Measurements from ENCODE around the gene C1orf141.

C1orf141 gene

DNA sequence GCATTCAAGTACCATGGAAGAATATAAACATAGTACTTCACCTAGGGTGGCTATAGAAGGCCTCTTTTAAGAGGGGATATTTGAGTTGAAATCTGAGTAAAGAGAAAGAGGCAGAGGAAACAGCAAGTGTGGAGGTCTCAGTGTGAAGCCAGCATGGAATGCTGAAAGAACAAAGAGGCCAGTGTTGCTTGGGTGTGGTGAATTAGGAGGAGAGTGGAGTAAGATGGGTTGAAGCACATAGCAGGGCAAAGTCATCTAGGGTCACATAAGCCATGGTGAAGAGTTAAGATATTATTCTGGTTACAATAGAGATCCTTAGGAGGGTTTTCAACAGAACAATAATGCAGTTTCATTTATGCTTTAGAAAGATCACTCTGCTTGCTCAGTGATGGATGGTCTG is 37.5 kb downstream of the C1orf141 start:
- no peak for DNase-seq (ENCODE audit: extremely low spot score)
- TF ChIP-seq SUZ12 (IDR thresholded peaks at IDR 0.05) (no peak), LEF1 (IDR thresholded peaks at IDR 0.05; ENCODE audit: borderline replicate concordance) (no peak), SP1 (IDR thresholded peaks at IDR 0.05) (no peak)
- POLR2A ChIA-PET: no interaction called here
- CTCF ChIA-PET: no interaction called here

DNA sequence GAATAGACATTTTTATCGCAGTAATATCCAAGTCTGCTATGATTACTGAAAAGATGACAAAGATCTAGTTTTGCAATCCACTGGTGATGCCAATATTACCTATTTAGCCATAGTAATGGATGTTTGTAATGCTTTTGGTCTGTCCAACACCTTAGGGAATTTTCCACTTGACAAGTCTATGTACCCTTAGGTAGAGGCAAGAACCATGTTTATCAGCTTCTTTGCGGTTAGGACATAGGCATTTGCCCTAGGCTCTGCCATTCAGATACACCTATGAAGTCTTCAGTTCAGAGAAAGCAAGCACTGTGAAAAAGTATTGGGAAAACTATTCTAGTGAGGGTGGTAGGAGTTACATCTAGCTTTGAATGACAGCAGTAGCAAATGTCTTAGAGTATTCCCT is 40.6 kb downstream of the C1orf141 start:
- TF ChIP-seq NFRKB (IDR thresholded peaks at IDR 0.05) (no peak), TARDBP (IDR thresholded peaks at IDR 0.05) (no peak), FOXK2 (IDR thresholded peaks at IDR 0.05) (no peak), LEF1 (IDR thresholded peaks at IDR 0.05; ENCODE audit: borderline replicate concordance) (no peak), L3MBTL2 (conservative IDR thresholded peaks at IDR 0.05) (no peak), BHLHE40 (IDR thresholded peaks at IDR 0.05; ENCODE audit: borderline replicate concordance) (no peak), CTBP1 (IDR thresholded peaks at IDR 0.05; ENCODE audit: borderline replicate concordance) (no peak), SP1 (IDR thresholded peaks at IDR 0.05) (no peak)
- TF ChIP-seq, protein P1, sequence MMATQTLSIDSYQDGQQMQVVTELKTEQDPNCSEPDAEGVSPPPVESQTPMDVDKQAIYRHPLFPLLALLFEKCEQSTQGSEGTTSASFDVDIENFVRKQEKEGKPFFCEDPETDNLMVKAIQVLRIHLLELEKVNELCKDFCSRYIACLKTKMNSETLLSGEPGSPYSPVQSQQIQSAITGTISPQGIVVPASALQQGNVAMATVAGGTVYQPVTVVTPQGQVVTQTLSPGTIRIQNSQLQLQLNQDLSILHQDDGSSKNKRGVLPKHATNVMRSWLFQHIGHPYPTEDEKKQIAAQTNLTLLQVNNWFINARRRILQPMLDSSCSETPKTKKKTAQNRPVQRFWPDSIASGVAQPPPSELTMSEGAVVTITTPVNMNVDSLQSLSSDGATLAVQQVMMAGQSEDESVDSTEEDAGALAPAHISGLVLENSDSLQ (IDR thresholded peaks at IDR 0.05): no peak
- POLR2A ChIA-PET: no interaction called here
- DNase-seq (ENCODE audit: extremely low spot score): no peak
- CTCF ChIA-PET: no interaction called here

DNA sequence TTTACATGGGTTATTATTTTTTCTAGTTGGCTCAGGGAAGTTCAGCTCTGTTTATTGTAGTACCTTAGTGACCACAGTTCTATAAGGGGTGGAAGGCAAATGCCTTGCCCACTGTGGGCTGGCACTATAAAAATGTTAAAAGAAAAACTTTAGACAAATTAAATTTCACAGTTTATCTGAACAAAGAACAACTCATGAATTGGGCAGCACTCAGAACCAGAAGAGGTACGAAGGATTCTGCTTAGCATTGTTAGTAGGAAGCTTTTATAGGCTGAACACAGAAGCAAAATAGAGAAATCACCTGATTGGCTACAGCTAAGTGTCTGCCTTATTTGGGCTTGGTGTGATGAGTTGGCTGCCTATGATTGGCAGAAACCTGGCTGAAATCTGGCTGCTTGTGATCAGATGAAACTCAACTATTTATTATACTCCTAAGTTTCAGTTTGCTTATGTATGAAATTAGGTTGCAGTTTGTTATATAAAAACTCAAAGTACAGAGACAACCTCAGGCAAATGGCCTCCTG is 45.0 kb downstream of the C1orf141 start:
- TF ChIP-seq NFRKB (IDR thresholded peaks at IDR 0.05) (no peak), LEF1 (IDR thresholded peaks at IDR 0.05; ENCODE audit: borderline replicate concordance) (no peak), HDGF (IDR thresholded peaks at IDR 0.05; ENCODE audit: borderline replicate concordance) (no peak), ELF4 (IDR thresholded peaks at IDR 0.05) (no peak), BHLHE40 (IDR thresholded peaks at IDR 0.05; ENCODE audit: borderline replicate concordance) (no peak), FOXK2 (IDR thresholded peaks at IDR 0.05) (no peak), CTBP1 (IDR thresholded peaks at IDR 0.05; ENCODE audit: borderline replicate concordance) (no peak), SUZ12 (IDR thresholded peaks at IDR 0.05) (no peak), ZNF384 (IDR thresholded peaks at IDR 0.05) (no peak)
- CTCF ChIA-PET: interaction anchor here (0.6 kb wide), 1 partner anchor 53 kb away, joined by 3 read pairs; no protein-coding TSS in a partner anchor
- POLR2A ChIA-PET: no interaction called here
- DNase-seq (ENCODE audit: extremely low spot score): no peak

DNA sequence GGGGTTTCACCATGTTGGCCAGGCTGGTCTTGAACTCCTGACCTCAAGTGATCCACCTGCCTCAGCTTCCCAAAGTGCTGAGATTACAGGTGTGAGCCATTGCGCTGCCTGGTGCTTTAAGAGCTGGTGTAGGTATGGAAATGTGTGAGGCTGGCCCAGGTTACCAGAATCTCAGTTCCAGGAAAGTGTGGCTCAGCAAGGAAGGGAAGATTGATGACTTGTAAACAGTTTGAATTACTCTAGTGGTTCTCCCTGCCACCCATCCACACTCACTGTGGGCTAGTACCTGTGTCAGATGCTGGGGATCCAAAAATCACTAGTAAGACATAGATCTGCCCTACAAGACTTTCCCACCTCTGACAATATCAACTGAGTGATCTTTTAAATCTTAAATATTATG is 46.3 kb downstream of the C1orf141 start:
- CTCF ChIA-PET: no interaction called here
- POLR2A ChIA-PET: no interaction called here
- DNase-seq (ENCODE audit: extremely low spot score): no peak
- TF ChIP-seq L3MBTL2 (conservative IDR thresholded peaks at IDR 0.05) (no peak), ZNF384 (IDR thresholded peaks at IDR 0.05) (no peak), SP1 (IDR thresholded peaks at IDR 0.05) (no peak), CTBP1 (IDR thresholded peaks at IDR 0.05; ENCODE audit: borderline replicate concordance) (no peak), ARNT (IDR thresholded peaks at IDR 0.05) (no peak), SUZ12 (IDR thresholded peaks at IDR 0.05) (no peak), FOXA1 (IDR thresholded peaks at IDR 0.05) (no peak), LEF1 (IDR thresholded peaks at IDR 0.05; ENCODE audit: borderline replicate concordance) (no peak), BHLHE40 (IDR thresholded peaks at IDR 0.05; ENCODE audit: borderline replicate concordance) (no peak), NFRKB (IDR thresholded peaks at IDR 0.05) (no peak), TARDBP (IDR thresholded peaks at IDR 0.05) (no peak)

DNA sequence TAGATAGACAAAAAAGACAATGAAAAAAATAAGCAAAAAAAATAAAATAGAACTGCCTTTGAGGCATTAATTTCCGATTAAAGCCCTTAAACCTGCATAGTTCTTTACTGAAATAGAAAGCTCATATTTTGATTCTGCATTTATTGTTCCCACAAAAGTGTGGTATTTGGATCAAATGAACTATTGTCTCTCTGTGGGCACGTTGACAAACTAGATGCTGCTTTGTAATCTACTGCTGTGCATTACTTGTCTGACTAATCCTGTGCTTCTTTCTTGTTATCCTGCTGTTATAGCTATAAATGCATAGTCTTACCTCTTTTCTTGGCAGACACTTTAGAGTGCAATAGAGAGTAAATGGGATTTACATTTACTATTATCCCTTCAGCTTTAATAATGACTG is 49.4 kb downstream of the C1orf141 start:
- TF ChIP-seq ELF4 (IDR thresholded peaks at IDR 0.05) (no peak), SUZ12 (IDR thresholded peaks at IDR 0.05) (no peak), HDGF (IDR thresholded peaks at IDR 0.05; ENCODE audit: borderline replicate concordance) (no peak), TARDBP (IDR thresholded peaks at IDR 0.05) (no peak), SP1 (IDR thresholded peaks at IDR 0.05) (no peak), ARNT (IDR thresholded peaks at IDR 0.05) (no peak), FOXK2 (IDR thresholded peaks at IDR 0.05) (no peak), FOXA1 (IDR thresholded peaks at IDR 0.05) (no peak), ZNF384 (IDR thresholded peaks at IDR 0.05) (no peak), L3MBTL2 (conservative IDR thresholded peaks at IDR 0.05) (no peak)
- TF ChIP-seq, protein P1 (IDR thresholded peaks at IDR 0.05): no peak
- POLR2A ChIA-PET: interaction anchor here (1.3 kb wide), 1 partner anchor 32 kb away, joined by 8 read pairs; the partner anchor contains the start of gene SLC35D1
- DNase-seq (ENCODE audit: extremely low spot score): no peak
- CTCF ChIA-PET: interaction anchor here (0.7 kb wide), 1 partner anchor 135 kb away, joined by 3 read pairs; no protein-coding TSS in a partner anchor

DNA sequence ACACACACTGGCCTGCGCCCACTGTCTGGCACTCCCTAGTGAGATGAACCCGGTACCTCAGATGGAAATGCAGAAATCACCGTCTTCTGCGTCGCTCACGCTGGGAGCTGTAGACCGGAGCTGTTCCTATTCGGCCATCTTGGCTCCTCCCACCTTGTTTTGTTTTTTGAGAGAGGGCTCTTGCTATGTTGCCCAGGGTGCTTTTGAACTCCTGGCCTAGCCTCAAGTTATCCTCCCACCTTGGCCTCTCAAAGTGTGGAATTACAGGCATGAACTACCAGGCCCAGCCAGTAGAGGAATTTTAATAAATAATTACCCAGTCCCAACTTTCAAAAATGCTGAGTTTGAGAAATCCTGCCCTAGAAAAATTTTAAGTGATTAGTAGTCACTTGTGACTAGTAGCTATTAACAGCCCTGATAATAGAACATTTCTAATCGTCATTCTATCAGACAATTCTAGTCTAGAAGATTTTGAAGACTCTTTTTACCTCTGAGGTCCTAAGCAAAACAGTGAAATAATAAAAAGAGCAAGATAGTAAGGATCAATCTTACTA is 49.9 kb downstream of the C1orf141 start:
- POLR2A ChIA-PET: interaction anchor here (1.3 kb wide), 1 partner anchor 31 kb away, joined by 8 read pairs; the partner anchor contains the start of gene SLC35D1
- no peak for TF ChIP-seq NFRKB (IDR thresholded peaks at IDR 0.05)
- TF ChIP-seq SUZ12 (IDR thresholded peaks at IDR 0.05): no peak
- TF ChIP-seq, protein P1 (IDR thresholded peaks at IDR 0.05): no peak
- TF ChIP-seq CTBP1 (IDR thresholded peaks at IDR 0.05; ENCODE audit: borderline replicate concordance): no peak
- no peak for TF ChIP-seq FOXK2 (IDR thresholded peaks at IDR 0.05)
- TF ChIP-seq FOXA1 (IDR thresholded peaks at IDR 0.05): no peak
- TF ChIP-seq BHLHE40 (IDR thresholded peaks at IDR 0.05; ENCODE audit: borderline replicate concordance): no peak
- TF ChIP-seq ARNT (IDR thresholded peaks at IDR 0.05): no peak
- TF ChIP-seq SP1 (IDR thresholded peaks at IDR 0.05): no peak
- no peak for TF ChIP-seq TARDBP (IDR thresholded peaks at IDR 0.05)
- TF ChIP-seq FOXM1 (IDR thresholded peaks at IDR 0.05; ENCODE audit: borderline replicate concordance): no peak
- TF ChIP-seq HDGF (IDR thresholded peaks at IDR 0.05; ENCODE audit: borderline replicate concordance): no peak
- TF ChIP-seq ZNF384 (IDR thresholded peaks at IDR 0.05): no peak
- TF ChIP-seq L3MBTL2 (conservative IDR thresholded peaks at IDR 0.05): no peak
- TF ChIP-seq LEF1 (IDR thresholded peaks at IDR 0.05; ENCODE audit: borderline replicate concordance): no peak
- TF ChIP-seq ELF4 (IDR thresholded peaks at IDR 0.05): no peak
- no peak for DNase-seq (ENCODE audit: extremely low spot score)
- CTCF ChIA-PET: interaction anchor here (0.7 kb wide), 1 partner anchor 135 kb away, joined by 3 read pairs; no protein-coding TSS in a partner anchor
